H1 (cell line): ENCODE results near the gene CDC40. TPM values are rescaled to one million over a fixed set of nuclear protein-coding genes. Genes with fewer than 3 reads are reported as not detected.

Source experiments
- CTCF ChIA-PET: fragments of 300-600 bp; sonication (Branson Sonifier 250); formaldehyde crosslinking; loops from one replicate; lab custom pipeline; 2021; ENCODE audit not compliant: partially characterized antibody; lab: Charles Lee
- POLR2A ChIA-PET: fragments of 300-600 bp; sonication (Branson Sonifier 250); formaldehyde crosslinking; loops from one replicate; lab custom pipeline; 2021; ENCODE audit warnings: inconsistent platforms; ENCODE audit not compliant: partially characterized antibody; lab: Charles Lee
- DNase-seq, 2 experiments: peaks; one replicate each; pipeline versions ENCODE4 v3.0.0 to v3.0.0-alpha.2; 2010 to 2022; ENCODE audit warnings: low spot score in 2 of 2, low read depth in 1 of 2, mixed read lengths in 1 of 2
- FAIRE-seq: peaks from 2 replicates; lab custom pipeline; 2011; peaks lifted over from hg19 to GRCh38; lab: Jason Lieb, UNC
- H2AFZ ChIP-seq: 2 replicates; pipeline ENCODE4 v1.8.1; 2012; ENCODE audit warnings: low read length, inconsistent platforms
- H2AK5ac ChIP-seq: 2 replicates; pipeline ENCODE4 v1.6.1; 2013; ENCODE audit warnings: low read depth, low read length
- H2BK120ac ChIP-seq: replicated peaks from 2 replicates; pipeline ENCODE3; 2013; ENCODE audit warnings: low read depth, low read length, inconsistent platforms
- H2BK12ac ChIP-seq: 2 replicates; pipeline ENCODE4 v1.6.1; 2013; ENCODE audit warnings: low read depth, low read length
- H2BK15ac ChIP-seq: 2 replicates; pipeline ENCODE4 v1.6.1; 2013; ENCODE audit warnings: low read length
- H2BK20ac ChIP-seq: 2 replicates; pipeline ENCODE4 v1.6.1; 2013; ENCODE audit warnings: low read length
- H2BK5ac ChIP-seq: 2 replicates; pipeline ENCODE4 v1.6.1; 2013; ENCODE audit warnings: low read depth, low read length
- H3K14ac ChIP-seq: 2 replicates; pipeline ENCODE4 v1.6.1; 2013; ENCODE audit warnings: inconsistent platforms; ENCODE audit not compliant: insufficient read length
- H3K18ac ChIP-seq: 2 replicates; pipeline ENCODE4 v1.6.1; 2013; ENCODE audit warnings: low read length; ENCODE audit errors: extremely low read depth
- H3K23ac ChIP-seq: 2 replicates; pipeline ENCODE4 v1.6.1; 2013; ENCODE audit warnings: inconsistent platforms; ENCODE audit not compliant: insufficient read length
- H3K23me2 ChIP-seq: 2 replicates; pipeline ENCODE4 v1.6.1; 2013; ENCODE audit warnings: low read depth, low read length
- H3K27ac ChIP-seq: 2 replicates; pipeline ENCODE4 v1.6.1; 2011; ENCODE audit warnings: low read depth, low read length, inconsistent platforms
- H3K27me3 ChIP-seq, 4 experiments: replicated peaks in 1 of 4; 1 replicate in 1 of 4; 2 replicates in 3 of 4; pipeline versions ENCODE4 v1.6.1 to v1.8.1; 2011 to 2013; ENCODE audit warnings: low read length in 3 of 4, mild to moderate bottlenecking in 3 of 4, inconsistent platforms in 2 of 4, mixed read lengths in 2 of 4, moderate library complexity in 1 of 4; ENCODE audit not compliant: control insufficient read depth in 3 of 4, insufficient read depth in 3 of 4; ENCODE audit errors: extremely low read depth in 1 of 4
- H3K36me3 ChIP-seq, 4 experiments: 2 replicates each; pipeline versions ENCODE4 v1.6.1 to v1.8.1; 2011 to 2013; ENCODE audit warnings: mild to moderate bottlenecking in 4 of 4, low read length in 3 of 4, moderate library complexity in 2 of 4, control low read depth in 1 of 4, inconsistent platforms in 1 of 4; ENCODE audit not compliant: insufficient read depth in 4 of 4, control insufficient read depth in 2 of 4
- H3K4ac ChIP-seq: replicated peaks from 2 replicates; pipeline ENCODE3; 2013; ENCODE audit warnings: low read length, low read depth, mixed read lengths, inconsistent platforms; ENCODE audit not compliant: insufficient read length
- H3K4me1 ChIP-seq, 4 experiments: replicated peaks in 1 of 4; 1 replicate in 1 of 4; 2 replicates in 3 of 4; pipeline versions ENCODE4 v1.6.1 to v1.8.1; 2011 to 2013; ENCODE audit warnings: low read length in 3 of 4, inconsistent platforms in 2 of 4, mixed read lengths in 1 of 4; ENCODE audit not compliant: insufficient read depth in 4 of 4, control insufficient read depth in 3 of 4
- H3K4me2 ChIP-seq, 2 experiments: 2 replicates each; pipeline versions ENCODE4 v1.6.1 to v1.8.1; 2011 to 2013; ENCODE audit warnings: low read depth in 2 of 2, low read length in 2 of 2, control low read depth in 1 of 2, inconsistent platforms in 1 of 2, mild to moderate bottlenecking in 1 of 2; ENCODE audit not compliant: insufficient read depth in 1 of 2
- H3K4me3 ChIP-seq, 4 experiments: fragments of 200-600, 300-600 bp in 1 of 4; sonication (generic), shearing (Covaris generic), sonication (Bioruptor Twin) in 1 of 4; 2 replicates each; pipeline versions ENCODE4 v1.5.1 to v1.8.1; 2011 to 2016; ENCODE audit warnings: low read length in 4 of 4, low read depth in 3 of 4, control low read depth in 2 of 4, inconsistent platforms in 2 of 4, mild to moderate bottlenecking in 2 of 4, mixed read lengths in 1 of 4, moderate library complexity in 1 of 4; ENCODE audit not compliant: insufficient read depth in 2 of 4; ENCODE audit errors: extremely low read depth in 1 of 4
- H3K56ac ChIP-seq: replicated peaks from 2 replicates; pipeline ENCODE3; 2013; ENCODE audit warnings: low read depth, mild to moderate bottlenecking, mixed read lengths, low read length, inconsistent platforms; ENCODE audit not compliant: insufficient read length
- H3K79me1 ChIP-seq: 2 replicates; pipeline ENCODE4 v1.6.1; 2013; ENCODE audit warnings: low read depth, low read length, control low read depth
- H3K79me2 ChIP-seq, 2 experiments: 2 replicates each; pipeline versions ENCODE4 v1.6.1 to v1.8.1; 2012 to 2013; ENCODE audit warnings: low read length in 2 of 2, mild to moderate bottlenecking in 2 of 2, inconsistent platforms in 1 of 2; ENCODE audit not compliant: insufficient read depth in 2 of 2, control insufficient read depth in 1 of 2
- H3K9ac ChIP-seq, 4 experiments: replicated peaks in 1 of 4; 1 replicate in 1 of 4; 2 replicates in 3 of 4; pipeline versions ENCODE4 v1.6.1 to v1.8.1; 2011 to 2013; ENCODE audit warnings: low read depth in 3 of 4, low read length in 3 of 4, control low read depth in 2 of 4, mild to moderate bottlenecking in 2 of 4, moderate library complexity in 2 of 4, inconsistent platforms in 1 of 4; ENCODE audit errors: extremely low read depth in 1 of 4
- H3K9me3 ChIP-seq, 2 experiments: 2 replicates each; pipeline versions ENCODE4 v1.6.1 to v1.8.1; 2012 to 2013; ENCODE audit warnings: mild to moderate bottlenecking in 2 of 2, moderate library complexity in 2 of 2, control low read depth in 1 of 2, inconsistent platforms in 1 of 2, low read depth in 1 of 2, low read length in 1 of 2, mixed read lengths in 1 of 2; ENCODE audit not compliant: insufficient read depth in 2 of 2
- H4K20me1 ChIP-seq, 2 experiments: replicated peaks in 1 of 2; 2 replicates each; pipeline versions ENCODE3 to v1.8.1; 2011 to 2013; ENCODE audit warnings: inconsistent platforms in 2 of 2, low read length in 2 of 2, mild to moderate bottlenecking in 1 of 2; ENCODE audit not compliant: insufficient read depth in 2 of 2, control insufficient read depth in 1 of 2
- H4K5ac ChIP-seq: 2 replicates; pipeline ENCODE4 v1.6.1; 2013; ENCODE audit warnings: low read length, low read depth, mixed read lengths, inconsistent platforms; ENCODE audit not compliant: insufficient read length
- H4K8ac ChIP-seq: 2 replicates; pipeline ENCODE4 v1.8.0; 2013; ENCODE audit warnings: mild to moderate bottlenecking, moderate library complexity, low read length, inconsistent platforms; ENCODE audit not compliant: insufficient read depth; ENCODE audit errors: extremely low read depth
- H4K91ac ChIP-seq: replicated peaks from 2 replicates; pipeline ENCODE3; 2013; ENCODE audit warnings: low read length, mixed read lengths, inconsistent platforms; ENCODE audit not compliant: insufficient read length
- CHD1 ChIP-seq: IDR thresholded peaks from 2 replicates; pipeline ENCODE4 v1.6.1; 2012; ENCODE audit warnings: low read depth, low read length, improper control_type of control experiment
- E2F6 ChIP-seq: IDR thresholded peaks from 2 replicates; pipeline ENCODE4 v1.6.1; 2012; ENCODE audit warnings: inconsistent platforms
- EGR1 ChIP-seq: IDR thresholded peaks from 2 replicates; pipeline ENCODE4 v1.6.1; 2011; ENCODE audit warnings: low read depth, low read length, borderline replicate concordance
- TCF12 ChIP-seq: IDR thresholded peaks from 2 replicates; pipeline ENCODE4 v1.6.1; 2011; ENCODE audit warnings: low read depth, mild to moderate bottlenecking, low read length
- WGBS, 2 experiments: shearing (Covaris generic) in 1 of 2; methylation state at CpG; one replicate each; pipeline versions ENCODE4 v1.1.6 to v1.1.7; 2013 to 2015; ENCODE audit warnings: low lambda C conversion rate in 2 of 2, mixed read lengths in 2 of 2, inconsistent platforms in 1 of 2, low coverage in 1 of 2, missing lambda C conversion rate in 1 of 2; ENCODE audit not compliant: insufficient replicate concordance in 2 of 2, insufficient coverage in 1 of 2, insufficient read length in 1 of 2; ENCODE audit errors: extremely low coverage in 1 of 2, missing lambda C conversion rate in 1 of 2; 5-methylcytosine and 5-hydroxymethylcytosine counted together
- polyA plus RNA-seq, 7 experiments: library from polyadenylated mRNA; depleted of rRNA in 3 of 7; stranded (reverse) in 5 of 7; unstranded in 2 of 7; fragments of >200 nt in 5 of 7; fragments of 200-250 nt in 2 of 7; gene quantifications; 1 replicate in 5 of 7; 2 replicates in 1 of 7; 4 replicates in 1 of 7; pipeline versions ENCODE4 v1.2.1 to v1.2.3, GENCODE V29; 2011 to 2013; ENCODE audit warnings: missing spikeins in 2 of 7, mixed read lengths in 2 of 7
- total RNA-seq: library from RNA; stranded (reverse); fragmentation: NEBNext Ultra II Directional; extraction: Animal tissue kit (Norgen Biotek cat#: 25700); gene quantifications from 2 replicates; pipeline ENCODE4 v1.2.1, GENCODE V29; 2021

Gene CDC40
- total and polyA plus RNA-seq, 2 of the 8 experiments (the other 6 are each of a cell fraction or from before 2014, with no cell fraction given) = 7.3 to 27.2 TPM

GRCh38 chr6:110158479-110158878, 21.7 kb upstream of the CDC40 start:
- no peak overlapping the region for H4K5ac ChIP-seq
- no peak overlapping the region for H4K91ac ChIP-seq
- H3K4me3 ChIP-seq = no peak overlapping the region
- CTCF ChIA-PET = no interaction called here
- H3K79me2 ChIP-seq = peaks cover 0 to 32% of the 10 kb centered on the region in 2 experiments; a peak in 2 of 4 replicates
- no peaks in the 10 kb centered on the region for H3K23me2 ChIP-seq
- no peak overlapping the region for H3K27ac ChIP-seq
- no peaks in the 10 kb centered on the region for H4K20me1 ChIP-seq
- H3K79me1 ChIP-seq = no peaks in the 10 kb centered on the region; the same call in 1 of the 2 replicates
- DNase-seq (no peak), FAIRE-seq (no peak)
- no peak overlapping the region for H3K4me2 ChIP-seq
- H3K18ac ChIP-seq = no peak overlapping the region
- H3K4me1 ChIP-seq = no peaks in the 10 kb centered on the region
- H3K9me3 ChIP-seq = no peaks in the 10 kb centered on the region
- no peak overlapping the region for H2BK5ac ChIP-seq
- H3K23ac ChIP-seq = no peak overlapping the region
- no peaks in the 10 kb centered on the region for H3K36me3 ChIP-seq
- no peak for TF ChIP-seq TCF12
- no peak for TF ChIP-seq EGR1
- no peak for TF ChIP-seq E2F6
- no peak for TF ChIP-seq CHD1
- TF ChIP-seq, all 59 proteins: peak for 0
- Histone ChIP-seq H3K27me3 (no peaks in the 10 kb centered on the region), H2AFZ (no peak overlapping the region), H2AK5ac (no peak overlapping the region), H3K4ac (no peak overlapping the region), H4K8ac (no peak overlapping the region), H3K9ac (no peak overlapping the region), H2BK15ac (no peak overlapping the region), H3K14ac (no peak overlapping the region), H3K56ac (no peak overlapping the region), H2BK20ac (no peak overlapping the region), H2BK12ac (no peak overlapping the region), H2BK120ac (no peak overlapping the region)
- WGBS, 2 experiments = 85% methylated on average over 1 of the region's 1 CpG; no CpG with 5 or more reads in 1 of the 2 experiments
- POLR2A ChIA-PET = no interaction called here
